HG03095 (cell line): ENCODE data around the gene SLC28A1.

Experiments used
- ATAC-seq: cut with Tn5 transposase; IDR thresholded peaks from one replicate; pipeline ENCODE4 v1.9.1; 2021; ENCODE audit warnings: moderate library complexity; ENCODE audit not compliant: unreplicated experiment

SLC28A1 gene

DNA sequence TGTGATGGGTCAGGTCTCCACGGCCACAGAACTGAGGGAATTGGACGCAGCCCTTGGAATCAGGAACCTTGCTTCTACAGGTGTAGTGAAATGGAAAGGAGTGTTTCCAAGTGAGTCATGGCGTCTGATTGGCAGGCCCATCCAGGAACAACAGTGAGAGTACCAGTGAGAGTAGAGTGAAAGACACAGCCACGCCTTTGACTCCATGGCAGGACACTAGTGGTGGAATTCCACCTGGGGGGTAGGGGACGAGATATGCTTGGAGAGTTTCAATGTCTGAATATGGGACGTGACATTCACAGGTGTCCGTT is 3.0 kb upstream of the SLC28A1 start:
- no peak for ATAC-seq

DNA sequence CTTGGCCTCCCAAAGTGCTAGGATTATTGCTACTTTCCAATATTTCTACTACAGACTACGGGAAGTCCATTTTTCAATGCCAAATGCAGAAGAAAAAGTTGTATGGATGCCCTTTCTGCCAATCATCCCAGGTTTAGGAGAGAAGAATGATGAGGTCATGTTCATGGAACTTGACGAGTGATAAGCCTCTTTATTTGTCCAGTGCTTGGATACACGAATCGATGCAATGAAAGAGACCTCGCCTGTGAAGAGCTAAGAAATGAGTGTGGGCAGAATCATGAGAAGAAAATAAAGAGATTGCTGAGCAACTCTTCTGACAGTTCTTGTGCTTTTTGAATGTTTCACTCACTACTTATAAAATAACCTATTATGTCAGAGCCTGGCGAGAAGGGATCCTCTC is 996 bp upstream of the SLC28A1 start:
- ATAC-seq: no peak

DNA sequence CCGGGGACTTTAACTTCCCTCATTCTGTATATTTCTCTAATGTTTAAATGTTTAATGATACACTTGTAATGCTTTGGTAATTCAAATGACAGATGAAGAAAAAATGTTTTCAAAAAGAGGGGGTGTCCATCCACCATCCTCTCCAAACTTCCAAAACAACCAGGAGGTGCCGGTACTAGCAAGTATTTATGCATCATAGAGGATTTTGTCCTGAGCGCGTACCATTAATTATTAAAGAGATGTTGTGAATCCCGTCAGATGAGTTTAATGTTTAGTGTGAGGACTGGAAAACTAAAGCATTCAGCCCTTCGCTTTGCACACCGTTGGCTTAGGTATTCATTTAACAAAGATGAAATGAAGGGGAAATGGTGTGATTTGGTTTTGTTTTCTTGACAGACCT is 1.3 kb downstream of the SLC28A1 start:
- no peak for ATAC-seq

DNA sequence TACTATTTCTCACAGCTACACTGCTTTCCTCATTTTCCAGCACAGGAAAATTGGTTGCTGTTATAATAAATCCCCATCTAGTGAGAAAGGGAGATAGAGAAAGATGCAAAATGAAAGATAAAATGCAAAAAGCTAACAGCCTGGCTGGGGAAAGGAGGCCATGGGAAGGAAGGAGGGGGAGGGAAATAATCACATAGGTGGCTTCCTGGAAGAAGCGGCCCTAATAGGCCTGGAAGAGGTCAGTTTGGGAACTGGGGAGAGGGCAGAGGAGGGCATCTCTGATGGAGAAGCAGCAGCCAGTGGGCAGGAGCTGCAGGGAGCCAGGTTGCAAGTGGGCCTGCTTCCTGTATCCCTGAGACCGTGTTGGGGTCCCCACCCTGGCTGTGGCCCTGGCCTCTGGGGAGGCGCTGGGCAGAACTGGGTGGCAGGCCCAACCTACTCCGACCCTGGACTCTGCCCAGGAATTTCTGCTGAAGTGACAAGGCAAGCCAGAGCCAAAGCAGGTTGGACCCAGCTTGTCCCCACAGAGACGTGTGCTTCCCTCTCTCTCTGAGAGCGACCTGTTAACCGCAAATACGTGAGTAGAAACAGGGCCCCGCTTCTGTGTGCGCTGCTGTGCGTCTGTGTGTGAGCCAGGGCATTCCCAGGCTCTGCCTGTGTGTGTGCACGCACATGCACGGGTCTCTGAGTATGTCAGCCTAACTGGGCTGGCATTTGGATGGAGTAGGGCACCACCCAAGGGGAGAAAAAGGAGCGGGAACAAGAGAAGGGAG is 1.9 kb downstream of the SLC28A1 start:
- no peak for ATAC-seq

DNA sequence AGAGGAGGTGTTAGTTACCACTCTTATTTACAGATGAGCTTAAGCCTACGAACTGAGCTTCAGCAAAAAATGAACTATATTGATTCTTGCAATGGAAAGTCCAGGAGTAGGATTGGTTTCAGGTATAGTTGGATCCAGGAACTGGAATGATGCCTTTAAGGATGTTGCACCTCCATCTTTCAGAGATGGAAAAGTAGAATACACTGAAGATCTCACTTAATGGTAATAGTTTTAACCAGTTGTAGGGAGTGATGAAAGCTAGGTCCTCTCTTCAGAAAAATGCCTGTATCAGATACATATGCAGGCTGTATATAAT is 2.5 kb downstream of the SLC28A1 start:
- ATAC-seq: no peak

DNA sequence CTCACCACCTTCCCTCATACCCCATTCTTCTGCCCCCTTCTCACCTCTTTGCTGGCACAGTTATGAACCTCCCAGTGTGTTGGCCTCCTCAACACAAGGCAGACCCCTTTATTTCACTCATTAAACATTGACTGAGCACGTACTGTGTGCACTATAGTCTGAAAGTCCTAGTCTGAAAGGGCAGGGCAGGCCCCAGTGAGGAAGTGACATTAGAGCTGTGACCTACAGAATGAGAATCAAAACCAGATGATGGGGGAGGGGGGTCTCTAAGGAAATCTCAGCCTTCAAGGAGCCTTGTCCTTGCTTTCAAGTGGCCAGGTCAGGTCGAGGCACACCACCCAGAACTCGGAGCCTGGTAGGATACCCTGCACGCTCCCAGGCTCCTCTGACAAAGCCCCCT is 3.5 kb downstream of the SLC28A1 start:
- ATAC-seq: no peak

DNA sequence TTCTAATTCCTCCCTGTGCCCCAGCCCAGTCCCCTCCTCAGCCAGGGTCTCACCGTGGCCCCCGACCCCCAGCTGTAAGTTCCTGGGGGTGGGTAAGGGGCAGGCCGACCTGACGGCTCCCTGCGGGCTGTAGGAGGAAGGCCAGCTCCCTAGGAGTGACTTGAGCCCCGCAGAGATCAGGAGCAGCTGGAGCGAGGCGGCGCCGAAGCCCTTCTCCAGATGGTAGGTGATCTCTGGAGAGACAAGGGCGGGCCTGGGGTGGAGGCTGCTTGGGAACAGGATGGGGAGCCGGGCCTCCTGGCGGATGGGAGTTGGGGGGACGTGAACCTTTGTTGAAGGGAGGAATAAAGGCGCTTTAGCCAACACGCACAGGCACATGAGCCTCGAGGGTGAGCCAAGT is 4.2 kb downstream of the SLC28A1 start:
- ATAC-seq: no peak

DNA sequence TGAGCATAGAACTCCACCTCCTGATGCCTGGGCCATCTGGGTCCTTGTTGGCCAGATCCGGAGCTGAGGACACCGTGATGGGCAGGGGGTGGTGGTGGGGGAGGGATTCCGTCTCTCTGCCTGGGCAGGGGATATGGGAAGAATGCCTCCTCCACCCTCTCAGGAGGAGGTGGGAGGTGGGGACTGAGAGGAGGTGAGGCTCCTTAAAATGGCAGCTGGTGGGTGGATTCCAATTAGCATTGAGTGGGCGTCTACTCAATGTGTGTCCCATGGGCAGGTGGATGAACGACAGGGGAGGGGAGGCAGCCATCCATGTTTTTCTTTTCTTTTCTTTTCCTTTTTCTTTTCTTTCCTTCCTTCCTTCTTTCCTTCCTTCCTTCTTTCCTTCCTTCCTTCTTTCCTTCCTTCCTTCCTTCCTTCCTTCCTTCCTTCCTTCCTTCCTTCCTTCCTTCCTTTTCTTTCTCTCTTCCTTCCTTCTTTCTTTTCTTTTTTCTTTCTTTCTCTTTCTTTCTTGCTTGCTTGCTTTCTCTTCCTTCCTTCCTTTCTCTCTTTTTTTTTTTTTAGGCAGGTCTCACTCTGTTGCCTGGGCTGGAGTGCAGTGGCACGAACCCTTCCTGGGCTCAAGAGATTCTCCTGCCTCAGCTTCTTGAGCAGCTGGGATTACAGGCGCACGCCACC is 5.0 kb downstream of the SLC28A1 start:
- no peak for ATAC-seq

DNA sequence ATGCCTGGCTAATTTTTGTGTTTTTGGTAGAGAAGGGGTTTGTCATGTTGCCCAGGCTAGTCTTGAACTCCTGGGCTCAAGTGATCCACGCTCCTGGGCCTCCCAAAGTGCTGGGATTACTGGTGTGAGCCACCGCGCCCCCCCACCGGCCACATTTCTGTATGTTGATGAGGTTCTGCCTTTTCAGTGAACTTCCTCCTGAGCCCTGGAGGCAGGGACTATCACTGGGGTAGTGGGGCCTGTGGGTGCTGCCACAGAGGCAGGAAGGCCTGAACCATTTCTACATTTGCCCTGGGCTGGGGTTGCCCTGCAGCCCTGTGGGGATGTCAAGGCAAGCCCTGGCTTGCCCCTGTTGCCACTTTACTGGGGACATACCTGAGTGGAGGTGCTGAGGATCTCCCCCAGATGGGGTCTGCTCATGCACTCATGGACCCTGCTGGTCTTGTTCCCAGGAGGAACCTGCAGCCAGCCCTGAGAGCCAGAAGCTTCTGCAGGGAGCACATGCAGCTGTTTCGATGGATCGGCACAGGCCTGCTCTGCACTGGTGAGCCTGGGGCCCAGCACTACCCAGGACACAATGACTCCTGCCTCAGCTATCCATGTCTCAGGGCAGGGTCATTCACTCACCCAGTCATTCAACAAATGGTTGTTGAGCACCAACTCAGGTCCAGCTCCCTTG is 5.7 kb downstream of the SLC28A1 start:
- no peak for ATAC-seq

DNA sequence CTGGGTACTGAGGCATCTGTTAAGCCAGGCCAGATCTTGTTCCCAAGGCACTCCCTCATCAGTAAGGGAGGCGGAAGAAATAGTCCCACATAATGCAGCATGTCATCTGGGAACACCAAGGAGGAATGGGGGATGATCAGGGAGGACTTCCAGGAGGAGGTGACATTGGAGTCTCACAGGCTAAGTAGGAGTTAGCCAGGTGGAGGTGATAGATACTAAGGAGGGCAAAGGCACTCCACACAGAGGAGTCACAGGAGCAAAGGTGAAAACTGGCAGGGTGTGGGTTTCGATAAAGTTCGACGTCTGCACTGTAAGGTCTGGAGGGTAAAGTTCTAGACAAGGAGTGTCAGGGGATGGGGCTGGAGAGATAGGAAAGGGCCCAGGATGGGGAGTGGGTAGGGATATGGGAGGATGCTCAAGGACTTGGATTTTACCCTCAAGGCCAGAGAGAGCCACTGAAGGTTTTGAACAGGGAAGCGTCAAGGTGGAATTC is 6.3 kb downstream of the SLC28A1 start:
- no peak for ATAC-seq

DNA sequence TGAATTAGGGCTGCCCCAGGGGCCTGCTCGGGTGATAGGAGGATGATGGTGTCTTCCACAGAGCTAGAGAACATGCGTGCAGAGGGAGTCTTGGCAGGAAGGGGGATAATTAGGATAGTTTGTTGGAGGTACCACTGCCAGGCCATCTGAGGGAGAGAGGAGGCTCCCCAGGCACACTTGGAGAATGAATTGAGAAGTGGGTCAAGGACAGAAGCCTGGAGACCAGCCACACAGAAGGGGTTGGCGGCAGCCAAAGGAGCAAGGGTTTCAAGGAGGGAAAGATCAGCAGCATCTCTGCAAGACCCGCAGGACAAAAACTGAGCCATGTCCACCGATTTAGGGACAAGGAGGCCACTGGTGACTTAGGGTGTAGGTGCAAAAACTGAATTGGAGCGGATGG is 6.9 kb downstream of the SLC28A1 start:
- ATAC-seq: no peak

DNA sequence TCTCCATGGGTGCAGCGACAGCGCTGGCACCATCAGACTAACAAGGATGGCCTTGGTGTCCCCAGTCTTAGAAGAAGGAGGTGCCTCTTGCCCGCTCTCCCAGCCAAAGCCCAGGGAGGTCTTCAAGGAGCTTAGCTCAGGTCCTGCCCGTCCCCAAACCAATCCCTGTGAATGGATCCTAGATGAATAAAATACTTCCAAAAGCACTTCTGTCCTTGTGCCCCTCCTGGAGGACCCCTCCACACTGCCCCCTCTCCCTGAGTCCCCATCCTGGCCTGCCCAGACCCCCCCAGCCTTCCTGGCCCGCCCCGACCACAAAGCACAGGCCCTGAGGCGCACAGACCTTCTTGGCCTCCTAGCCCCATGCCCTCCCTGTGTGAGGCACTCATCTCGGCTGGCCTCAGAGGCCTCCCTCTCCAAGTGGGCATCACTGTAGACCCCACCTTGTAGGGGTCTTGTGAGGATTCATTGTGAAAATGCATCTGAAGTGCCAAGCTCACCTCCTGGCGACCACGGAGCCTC is 8.4 kb downstream of the SLC28A1 start:
- ATAC-seq: no peak

DNA sequence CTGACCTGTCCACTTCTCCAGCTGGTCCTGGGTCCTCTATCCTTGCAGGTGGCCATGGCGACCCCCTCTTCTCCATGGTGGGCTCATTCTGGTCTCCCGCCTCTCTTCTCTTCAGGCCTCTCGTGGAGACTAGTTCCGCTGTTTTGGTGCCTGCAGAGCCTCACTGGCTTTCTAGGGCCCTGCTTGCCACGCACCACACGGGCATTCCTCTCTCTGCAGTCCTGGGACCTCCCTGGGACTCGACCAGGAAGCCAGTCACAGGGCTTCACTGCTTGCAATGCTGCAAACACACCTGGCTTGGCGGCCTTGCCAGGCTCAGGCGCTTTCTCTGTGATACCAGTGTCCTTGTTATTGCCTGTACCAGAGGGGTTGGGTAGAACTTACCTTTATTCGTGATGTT is 9.1 kb downstream of the SLC28A1 start:
- no peak for ATAC-seq

DNA sequence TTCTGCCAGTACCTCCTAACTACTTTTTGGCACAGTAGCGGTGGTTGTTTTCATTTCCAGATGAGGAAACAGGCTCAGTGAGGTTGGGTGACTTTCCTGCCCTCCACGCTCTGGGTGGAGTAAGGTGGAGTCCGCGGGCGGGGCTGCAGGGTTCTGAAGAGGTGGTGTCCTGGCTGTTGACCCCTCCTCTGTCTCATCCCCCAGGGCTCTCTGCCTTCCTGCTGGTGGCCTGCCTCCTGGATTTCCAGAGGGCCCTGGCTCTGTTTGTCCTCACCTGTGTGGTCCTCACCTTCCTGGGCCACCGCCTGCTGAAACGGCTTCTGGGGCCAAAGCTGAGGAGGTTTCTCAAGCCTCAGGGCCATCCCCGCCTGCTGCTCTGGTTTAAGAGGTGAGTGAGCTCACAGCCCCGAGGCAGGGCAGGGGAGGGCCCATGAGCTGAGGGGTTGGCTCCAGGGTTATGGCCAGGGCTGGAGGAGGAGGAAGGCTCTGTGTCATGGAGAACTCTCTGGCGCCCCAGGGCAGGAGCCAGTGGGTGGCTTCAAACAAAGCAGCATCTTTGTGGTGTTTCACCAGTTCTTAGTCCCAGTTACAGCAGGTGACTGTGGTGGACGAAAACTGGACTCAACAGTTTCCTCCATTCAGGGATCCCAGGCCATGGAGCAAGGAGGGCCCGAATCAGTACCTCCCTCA is 10.4 kb downstream of the SLC28A1 start:
- ATAC-seq: no peak

DNA sequence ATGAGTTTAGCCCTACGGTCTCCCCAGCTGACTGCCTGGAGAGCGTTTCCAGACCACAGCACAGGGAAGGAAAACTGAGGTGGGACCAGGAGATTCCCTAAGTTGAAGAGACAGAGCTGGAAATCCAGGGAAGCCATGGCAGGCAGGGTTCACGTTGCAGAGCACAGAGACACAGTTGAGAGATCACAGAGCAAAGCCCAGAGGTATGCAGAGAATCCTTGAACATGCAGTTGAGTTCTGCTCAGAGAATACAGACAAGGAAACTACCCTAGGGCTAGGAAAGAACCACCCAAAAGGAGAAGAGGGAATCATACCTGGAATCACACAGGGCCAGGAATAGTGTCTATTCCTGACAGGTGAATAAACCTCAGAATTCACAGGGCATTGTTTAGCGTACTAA is 14.3 kb downstream of the SLC28A1 start:
- ATAC-seq: no peak

DNA sequence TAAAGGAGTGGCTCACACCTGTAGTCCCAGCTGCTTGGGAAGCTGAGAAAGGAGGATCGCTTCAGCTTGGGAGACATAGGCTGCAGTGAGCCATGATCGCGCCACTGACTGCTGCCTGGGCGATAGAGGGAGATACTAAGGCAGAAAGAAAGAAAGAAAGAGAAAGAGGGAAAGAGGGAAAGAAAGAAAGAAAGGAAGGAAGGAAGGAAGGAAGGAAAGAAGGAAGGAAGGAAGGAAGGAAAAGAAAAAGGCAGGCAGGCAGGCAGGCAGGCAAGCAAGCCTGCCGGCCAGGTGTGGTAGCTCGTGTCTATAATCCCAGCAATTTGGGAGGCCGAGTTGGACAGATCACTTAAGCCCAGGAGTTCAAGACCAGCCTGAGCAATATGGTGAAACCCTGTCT is 15.3 kb downstream of the SLC28A1 start:
- no peak for ATAC-seq

DNA sequence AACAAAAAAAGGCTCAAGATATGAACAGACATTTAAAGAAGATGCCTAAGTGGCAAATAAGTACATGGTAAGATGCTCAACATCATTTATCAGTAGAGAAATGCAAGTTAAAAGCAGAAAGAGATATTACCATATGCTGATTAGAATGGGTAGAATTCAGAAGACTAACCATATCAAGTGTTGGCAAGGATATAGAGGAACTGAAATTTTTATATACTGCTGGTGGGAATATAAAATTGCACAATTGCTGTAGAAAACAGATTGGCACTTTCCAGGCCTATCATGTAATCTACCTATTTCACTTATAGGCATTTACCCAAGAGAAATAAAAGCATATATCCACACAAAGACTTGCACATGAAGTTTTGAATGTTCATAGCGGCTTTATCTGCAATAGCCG is 17.1 kb downstream of the SLC28A1 start:
- ATAC-seq: no peak

DNA sequence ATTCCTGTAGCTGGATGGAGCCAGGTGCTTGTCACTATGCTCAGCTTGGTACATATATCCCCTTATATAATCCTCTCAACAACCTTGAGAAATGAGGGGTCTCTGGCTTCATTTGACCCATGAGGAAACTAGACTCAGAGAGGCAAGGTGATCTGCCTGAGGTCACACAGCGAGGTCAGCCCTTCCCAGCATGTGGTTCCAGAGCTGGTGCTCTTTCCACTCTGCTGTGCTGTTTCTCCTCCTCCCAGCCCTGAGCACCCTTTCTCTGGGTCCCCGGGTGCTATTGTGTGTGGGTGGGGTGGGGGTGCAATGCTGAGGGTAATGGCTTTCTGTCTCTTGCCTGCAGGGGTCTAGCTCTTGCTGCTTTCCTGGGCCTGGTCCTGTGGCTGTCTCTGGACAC is 19.3 kb downstream of the SLC28A1 start:
- no peak for ATAC-seq

DNA sequence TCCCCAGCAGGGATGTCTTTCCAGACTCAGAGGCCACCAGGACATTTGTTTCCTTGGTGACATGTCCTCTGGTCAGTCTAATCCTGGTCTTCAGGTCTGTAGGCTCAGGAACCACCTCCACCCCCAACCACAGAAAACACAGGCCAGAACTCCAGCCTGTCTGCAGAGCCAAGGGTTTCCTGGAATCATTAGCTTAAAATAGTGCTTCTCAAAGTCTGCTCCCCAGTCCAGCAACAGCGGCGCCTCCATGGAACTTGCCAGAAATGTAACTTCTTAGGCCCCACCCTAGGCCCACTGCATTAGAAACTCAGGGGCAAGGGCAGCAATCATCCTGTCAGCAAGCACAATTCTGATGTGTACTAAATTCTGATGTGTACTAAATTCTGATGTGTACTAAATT is 20.0 kb downstream of the SLC28A1 start:
- no peak for ATAC-seq

DNA sequence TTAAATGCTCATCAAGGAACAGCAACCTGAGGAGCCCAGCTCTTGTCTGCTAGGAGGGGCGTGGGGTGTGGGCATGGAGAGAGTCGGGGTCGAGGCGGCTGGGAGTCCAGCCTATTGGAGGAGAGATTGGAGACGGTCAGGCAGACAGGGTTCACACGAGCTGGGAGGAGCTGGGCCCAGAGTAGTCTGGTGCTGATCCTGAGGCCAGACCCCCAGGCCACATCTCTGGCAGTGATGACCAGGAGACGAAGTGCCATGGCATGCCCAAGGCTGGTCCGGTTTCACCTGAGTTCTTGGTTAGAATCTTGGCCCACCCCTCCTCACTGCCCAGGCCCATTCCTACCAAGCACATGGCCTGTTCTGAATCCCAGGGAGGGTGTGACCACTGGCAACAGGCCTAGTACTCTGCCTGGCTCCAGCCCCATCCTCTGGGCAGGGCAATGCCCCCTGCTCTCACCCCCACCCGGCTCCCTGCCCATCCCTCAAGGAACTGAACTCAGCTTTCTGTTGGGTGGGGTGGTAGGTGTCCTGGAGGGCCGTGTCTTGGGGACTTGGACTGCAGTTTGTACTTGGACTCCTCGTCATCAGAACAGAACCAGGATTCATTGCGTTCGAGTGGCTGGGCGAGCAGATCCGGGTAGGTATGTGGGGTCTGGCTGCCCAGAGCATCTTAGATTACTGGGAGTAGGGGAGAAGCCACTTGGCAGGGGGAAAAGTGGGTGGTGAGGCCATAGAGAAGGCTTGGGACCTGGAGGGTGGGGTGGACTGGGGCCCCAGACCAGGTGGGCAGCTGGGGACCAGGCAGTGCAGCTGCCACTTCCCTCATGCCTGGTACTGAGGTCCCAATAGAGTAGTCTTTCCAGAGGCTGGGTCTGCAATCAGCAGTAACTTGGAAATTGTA is 20.8 kb downstream of the SLC28A1 start:
- no peak for ATAC-seq

DNA sequence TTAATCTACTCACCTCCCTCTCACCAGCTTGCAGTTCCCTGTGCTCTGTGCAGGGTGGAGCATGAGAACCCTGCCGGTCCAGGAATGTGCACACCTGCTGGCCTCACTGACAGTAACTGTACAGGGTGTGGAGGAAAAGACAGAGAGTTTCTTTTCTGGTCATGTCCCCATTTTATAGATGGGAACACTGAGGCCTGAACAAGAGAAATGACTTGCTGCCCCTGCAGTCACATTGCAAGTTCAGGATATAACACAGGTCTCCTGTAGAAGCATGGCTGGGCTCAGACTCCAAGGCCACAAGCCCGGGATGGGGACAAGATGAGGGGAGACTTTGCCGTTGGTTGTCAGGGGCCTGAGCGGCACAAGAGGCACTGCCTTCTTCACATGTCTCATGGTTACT is 23.3 kb downstream of the SLC28A1 start:
- no peak for ATAC-seq
